K562 (cell line): ENCODE data around the gene NPY2R. TPM values are rescaled to one million over a fixed set of nuclear protein-coding genes. Genes with fewer than 3 reads are reported as not detected.

Experiments used
- ATAC-seq: fragments of 200-7000 bp; cut with Tn5 transposase; 3 replicates; pipeline ENCODE4 v1.9.1; 2020; ENCODE audit warnings: moderate library complexity
- BruUV-seq: library from RNA; stranded (reverse); fragments of 400-500 nt; replicated peaks from 2 replicates; lab custom pipeline; 2021; lab: Mats Ljungman, UMichigan
- CTCF ChIA-PET: fragments of 300-600 bp; formaldehyde crosslinking; extraction: SDS; loops from one replicate; lab custom pipeline; 2021; ENCODE audit warnings: low intra/inter-chr PET ratio; lab: Yijun Ruan, JAX
- POLR2A ChIA-PET: fragments of 300-600, 350-650 bp; sonication (Branson Sonifier 250); formaldehyde crosslinking; extraction: SDS; loops from one replicate; lab custom pipeline; 2021; ENCODE audit warnings: antibody characterized with exemption, inconsistent platforms; lab: Yijun Ruan, JAX
- DNase-seq, 4 experiments: peaks; one replicate each; pipeline versions ENCODE4 v3.0.0 to v3.0.0-alpha.2; 2011 to 2018; ENCODE audit warnings: low spot score in 3 of 4, mixed read lengths in 3 of 4; ENCODE audit errors: extremely low read depth in 1 of 4
- FAIRE-seq: peaks from 2 replicates; lab custom pipeline; 2011; peaks lifted over from hg19 to GRCh38; lab: Jason Lieb, UNC
- H2AFZ ChIP-seq: 2 replicates; pipeline ENCODE4 v1.6.0; 2011; ENCODE audit warnings: low read depth, low read length, control low read depth, inconsistent platforms
- H3K27ac ChIP-seq: fragments of 200-600 bp; 3 replicates; pipeline ENCODE4 v1.8.0; 2011; ENCODE audit warnings: low read depth, mild to moderate bottlenecking, control low read depth, inconsistent platforms, low read length, moderate library complexity, mixed read lengths; ENCODE audit errors: extremely low read depth
- H3K27me3 ChIP-seq, 2 experiments: fragments of 300-600 bp in 1 of 2; 2 replicates in 1 of 2; 3 replicates in 1 of 2; pipeline versions ENCODE4 v1.6.0 to v1.8.0; 2011; ENCODE audit warnings: inconsistent platforms in 2 of 2, low read length in 2 of 2, mild to moderate bottlenecking in 1 of 2, mixed read lengths in 1 of 2, moderate library complexity in 1 of 2; ENCODE audit not compliant: control insufficient read depth in 2 of 2, insufficient read depth in 2 of 2
- H3K36me3 ChIP-seq: fragments of 300-600 bp; 3 replicates; pipeline ENCODE4 v1.8.0; 2011; ENCODE audit warnings: mild to moderate bottlenecking, low read length, inconsistent platforms; ENCODE audit not compliant: control insufficient read depth, insufficient read depth
- H3K4me1 ChIP-seq, 2 experiments: fragments of 200-600 bp in 1 of 2; replicated peaks in 1 of 2; 2 replicates in 1 of 2; 3 replicates in 1 of 2; pipeline versions ENCODE4 v1.5.1 to v1.8.0; 2011; ENCODE audit warnings: inconsistent platforms in 2 of 2, low read length in 2 of 2, mild to moderate bottlenecking in 1 of 2, mixed read lengths in 1 of 2, moderate library complexity in 1 of 2; ENCODE audit not compliant: control insufficient read depth in 2 of 2, insufficient read depth in 2 of 2
- H3K4me2 ChIP-seq: 2 replicates; pipeline ENCODE4 v1.6.1; 2011; ENCODE audit warnings: low read length, control low read depth, inconsistent platforms, mixed read lengths; ENCODE audit not compliant: insufficient read depth
- H3K4me3 ChIP-seq: fragments of 200-600 bp; sonication (generic), shearing (Covaris generic); 2 replicates; pipeline ENCODE4 v1.5.1; 2016; ENCODE audit warnings: control low read depth, inconsistent platforms
- H3K79me2 ChIP-seq: fragments of 200-600 bp; 3 replicates; pipeline ENCODE4 v1.8.0; 2011; ENCODE audit warnings: low read length, inconsistent platforms; ENCODE audit not compliant: control insufficient read depth, insufficient read depth
- H3K9ac ChIP-seq, 2 experiments: 2 replicates each; pipeline versions ENCODE4 v1.6.0 to v1.6.1; 2011; ENCODE audit warnings: low read depth in 2 of 2, low read length in 2 of 2, control low read depth in 1 of 2, inconsistent platforms in 1 of 2, mild to moderate bottlenecking in 1 of 2, mixed read lengths in 1 of 2; ENCODE audit not compliant: insufficient read depth in 1 of 2
- H3K9me1 ChIP-seq: one replicate; pipeline ENCODE4 v1.6.0; 2011; ENCODE audit warnings: inconsistent platforms, mild to moderate bottlenecking, low read length, moderate library complexity; ENCODE audit not compliant: control insufficient read depth, insufficient read depth
- H3K9me3 ChIP-seq: replicated peaks from 2 replicates; pipeline ENCODE4 v1.5.1; 2011; ENCODE audit warnings: low read depth, low read length, inconsistent platforms; ENCODE audit not compliant: control insufficient read depth, insufficient read depth
- H4K20me1 ChIP-seq: replicated peaks from 2 replicates; pipeline ENCODE4 v1.6.1; 2011; ENCODE audit warnings: low read length, inconsistent platforms, mixed read lengths; ENCODE audit not compliant: control insufficient read depth, insufficient read depth
- CBX2 ChIP-seq: fragments of 200-600 bp; sonication (generic); IDR thresholded peaks from one replicate; pipeline ENCODE4 v1.6.1; 2012; ENCODE audit warnings: mild to moderate bottlenecking, low read length, inconsistent platforms; ENCODE audit not compliant: insufficient read depth, poor library complexity, severe bottlenecking
- HMG20B ChIP-seq: fragments of 250-450 bp; sonication (Bioruptor Pico); IDR thresholded peaks from 2 replicates; pipeline ENCODE4 v1.5.0; 2021; ENCODE audit warnings: mild to moderate bottlenecking
- KDM2B ChIP-seq: fragments of 250-450 bp; sonication (Bioruptor Pico); IDR thresholded peaks from 2 replicates; pipeline ENCODE4 v1.8.0; 2021; ENCODE audit warnings: mild to moderate bottlenecking, moderate library complexity
- NFIC ChIP-seq: fragments of 450-650 bp; IDR thresholded peaks from 2 replicates; pipeline ENCODE4 v1.6.1; 2017; ENCODE audit warnings: mild to moderate bottlenecking, inconsistent platforms
- NR2C2 ChIP-seq, 2 experiments: fragments of 200-800 bp in 1 of 2; sonication (Bioruptor generic) in 1 of 2; sonication (generic) in 1 of 2; formaldehyde crosslinking in 1 of 2; IDR thresholded peaks; 2 replicates each; pipeline versions ENCODE4 v1.6.1 to v1.8.0; 2016 to 2022; ENCODE audit warnings: mild to moderate bottlenecking in 1 of 2, missing compliant biosample characterization in 1 of 2, missing genetic modification characterization in 1 of 2, missing genetic modification reagents in 1 of 2
- OTX1 ChIP-seq: fragments of 450-650 bp; formaldehyde crosslinking; IDR thresholded peaks from 2 replicates; pipeline ENCODE4 v1.4.0; 2022; ENCODE audit warnings: mild to moderate bottlenecking
- PYGO2 ChIP-seq: fragments of 450-650 bp; IDR thresholded peaks from 2 replicates; pipeline ENCODE4 v1.6.1; 2016; ENCODE audit warnings: mild to moderate bottlenecking, missing genetic modification characterization, moderate library complexity, missing compliant biosample characterization
- SP2 ChIP-seq: IDR thresholded peaks from 2 replicates; pipeline ENCODE4 v1.6.1; 2011; ENCODE audit warnings: mild to moderate bottlenecking, low read depth, low read length, moderate library complexity; ENCODE audit not compliant: poor library complexity, severe bottlenecking; ENCODE audit errors: extremely low read depth
- XRCC3 ChIP-seq: fragments of 450-650 bp; IDR thresholded peaks from 2 replicates; pipeline ENCODE4 v1.6.1; 2017; ENCODE audit warnings: mild to moderate bottlenecking, moderate library complexity
- ZNF274 ChIP-seq: IDR thresholded peaks from 2 replicates; pipeline ENCODE4 v1.6.1; 2011; ENCODE audit warnings: low read depth, mild to moderate bottlenecking, low read length, moderate library complexity, borderline replicate concordance
- ZNF707 ChIP-seq: fragments of 250-450 bp; sonication (Bioruptor Pico); conservative IDR thresholded peaks from 2 replicates; pipeline ENCODE4 v1.8.0; 2022; ENCODE audit warnings: inconsistent platforms, mild to moderate bottlenecking, moderate library complexity
- WGBS: fragments of 100-300 bp; shearing (Covaris generic); methylation state at CpG from one replicate; pipeline ENCODE4 v1.1.6; 2016; ENCODE audit warnings: low coverage, mixed read lengths; ENCODE audit not compliant: insufficient coverage; ENCODE audit errors: missing lambda C conversion rate; 5-methylcytosine and 5-hydroxymethylcytosine counted together
- in situ Hi-C: fragments of 300-500 bp; cut with MboI; formaldehyde crosslinking; loops from 4 replicates; pipeline ENCODE4 v1.15.0; 2018; ENCODE audit warnings: inconsistent platforms, mixed read lengths
- intact Hi-C: fragments of 100-400 bp; cut with micrococcal nuclease; formaldehyde crosslinking; loops from 2 replicates; pipeline ENCODE4 v1.14.2; 2022
- polyA plus RNA-seq, 8 experiments: library from polyadenylated mRNA; depleted of rRNA in 4 of 8; stranded (reverse) in 5 of 8; unstranded in 3 of 8; fragments of >200 nt; fragmentation: Nextera tagmentation in 2 of 8; fragmentation: Illumina TruSeq in 1 of 8; extraction: Ambion mirVana in 2 of 8; extraction: Trizol in 1 of 8; gene quantifications; 2 replicates each; pipeline versions ENCODE4 v1.2.1 to v1.2.3, GENCODE V29; 2011 to 2014; ENCODE audit warnings: inconsistent platforms in 1 of 8, missing spikeins in 1 of 8
- total RNA-seq, 7 experiments: library from RNA; depleted of rRNA in 6 of 7; stranded (reverse); fragments of >200 nt in 6 of 7; fragmentation: Illumina TruSeq in 2 of 7; extraction: Trizol in 2 of 7; gene quantifications; 2 replicates each; pipeline versions ENCODE4 v1.2.1 to v1.2.3, GENCODE V29; 2011 to 2021; ENCODE audit warnings: low replicate concordance in 1 of 7
- TF ChIP-seq, protein P1 (sequence below): sonication (generic); formaldehyde crosslinking; IDR thresholded peaks from 2 replicates; pipeline ENCODE4 v1.5.0; 2020; ENCODE audit warnings: missing genetic modification reagents
- TF ChIP-seq, protein P2 (sequence below): sonication (generic); formaldehyde crosslinking; IDR thresholded peaks from 2 replicates; pipeline ENCODE4 v1.8.0; 2022; ENCODE audit warnings: missing genetic modification reagents, mild to moderate bottlenecking, borderline replicate concordance
- TF ChIP-seq, protein P3 (sequence below): fragments of 450-650 bp; IDR thresholded peaks from 2 replicates; pipeline ENCODE4 v1.6.1; 2016; ENCODE audit warnings: missing biosample characterization, missing genetic modification characterization
- TF ChIP-seq, protein P4 (sequence below): fragments of 250-450 bp; sonication (Bioruptor Pico); IDR thresholded peaks from 2 replicates; pipeline ENCODE4 v1.8.0; 2022; ENCODE audit warnings: moderate library complexity, mild to moderate bottlenecking, inconsistent platforms
- TF ChIP-seq, protein P5 (sequence below): sonication (generic); formaldehyde crosslinking; IDR thresholded peaks from 2 replicates; pipeline ENCODE4 v1.8.1; 2022; ENCODE audit warnings: missing genetic modification reagents

The NPY2R gene
- total and polyA plus RNA-seq, 9 of the 15 experiments (the other 6 are each of a cell fraction or from before 2014, with no cell fraction given): not detected

DNA sequence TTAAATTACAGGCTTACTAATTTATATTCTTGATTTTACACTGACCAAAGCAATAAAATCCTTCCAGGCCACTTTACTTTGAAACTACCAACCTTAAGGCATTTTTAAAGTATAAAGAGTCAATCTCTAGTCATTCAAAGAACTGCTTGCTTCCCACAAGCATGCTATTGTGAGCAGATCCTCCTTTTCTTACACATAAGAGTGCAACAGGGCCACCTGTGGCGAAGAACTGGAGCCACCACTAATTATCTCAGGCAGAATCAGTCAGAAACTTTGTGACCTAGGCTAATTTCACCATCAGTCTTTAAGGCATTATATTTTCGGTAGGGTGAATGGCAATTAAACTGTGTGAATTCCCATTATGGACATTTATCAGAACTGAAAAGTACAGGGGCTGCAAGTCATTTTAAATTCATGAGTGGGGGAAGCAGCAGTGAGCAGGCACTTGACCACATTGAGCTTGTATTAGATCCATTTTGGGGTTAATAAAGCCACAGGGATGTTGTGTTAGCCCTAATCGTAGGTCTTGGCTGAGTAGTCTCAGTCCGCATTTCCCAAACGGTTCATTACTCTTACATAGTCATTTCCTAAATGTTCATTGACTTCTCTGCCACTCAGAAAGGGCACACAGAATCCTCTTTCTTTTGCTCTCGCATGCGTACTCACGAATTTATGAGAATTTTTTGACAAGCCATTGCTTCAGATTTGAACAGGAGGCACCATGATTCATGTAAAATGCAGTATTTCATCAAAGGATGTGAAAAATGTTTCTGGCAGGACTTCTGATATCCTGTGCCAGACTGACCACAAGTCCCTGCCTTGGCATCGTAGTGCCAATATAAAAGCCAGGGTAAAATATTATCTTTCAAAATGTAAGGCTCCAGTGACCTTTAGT, 39.8 kb downstream of the NPY2R start:
- 0% methylated on average over 9 of the region's 9 CpGs for WGBS
- no peaks in the 10 kb centered on the region for H3K4me1 ChIP-seq
- no TSS peak for BruUV-seq
- intact Hi-C loops: no loop called here
- in situ Hi-C loops: no loop called here
- no peaks in the 10 kb centered on the region for H3K9me3 ChIP-seq
- ChIA-PET POLR2A (interaction anchor here (0.5 kb wide), 1 partner anchor 739 kb away, joined by 3 read pairs; no protein-coding TSS in a partner anchor), CTCF (no interaction called here)
- no peak overlapping the region for H3K9ac ChIP-seq
- no peak for FAIRE-seq
- no peak for DNase-seq
- no peaks in the 10 kb centered on the region for H4K20me1 ChIP-seq
- no peak overlapping the region for H3K4me2 ChIP-seq
- no peak for ATAC-seq
- H2AFZ ChIP-seq: no peak overlapping the region
- no peak overlapping the region for H3K4me3 ChIP-seq
- H3K36me3 ChIP-seq: no peaks in the 10 kb centered on the region
- H3K79me2 ChIP-seq: no peaks in the 10 kb centered on the region
- H3K9me1 ChIP-seq: no peaks in the 10 kb centered on the region
- no peak overlapping the region for H3K27ac ChIP-seq
- H3K27me3 ChIP-seq: no peaks in the 10 kb centered on the region
- no peak for TF ChIP-seq CBX2
- no peak for TF ChIP-seq ZNF274
- TF ChIP-seq KDM2B (CRISPR knock-in tag): no peak
- no peak for TF ChIP-seq ZNF707 (CRISPR knock-in tag)
- TF ChIP-seq SP2: no peak
- TF ChIP-seq, protein P1, sequence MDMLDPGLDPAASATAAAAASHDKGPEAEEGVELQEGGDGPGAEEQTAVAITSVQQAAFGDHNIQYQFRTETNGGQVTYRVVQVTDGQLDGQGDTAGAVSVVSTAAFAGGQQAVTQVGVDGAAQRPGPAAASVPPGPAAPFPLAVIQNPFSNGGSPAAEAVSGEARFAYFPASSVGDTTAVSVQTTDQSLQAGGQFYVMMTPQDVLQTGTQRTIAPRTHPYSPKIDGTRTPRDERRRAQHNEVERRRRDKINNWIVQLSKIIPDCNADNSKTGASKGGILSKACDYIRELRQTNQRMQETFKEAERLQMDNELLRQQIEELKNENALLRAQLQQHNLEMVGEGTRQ (CRISPR knock-in tag): no peak
- TF ChIP-seq, protein P2, sequence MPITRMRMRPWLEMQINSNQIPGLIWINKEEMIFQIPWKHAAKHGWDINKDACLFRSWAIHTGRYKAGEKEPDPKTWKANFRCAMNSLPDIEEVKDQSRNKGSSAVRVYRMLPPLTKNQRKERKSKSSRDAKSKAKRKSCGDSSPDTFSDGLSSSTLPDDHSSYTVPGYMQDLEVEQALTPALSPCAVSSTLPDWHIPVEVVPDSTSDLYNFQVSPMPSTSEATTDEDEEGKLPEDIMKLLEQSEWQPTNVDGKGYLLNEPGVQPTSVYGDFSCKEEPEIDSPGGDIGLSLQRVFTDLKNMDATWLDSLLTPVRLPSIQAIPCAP (CRISPR knock-in tag): no peak
- no peak for TF ChIP-seq NR2C2 (CRISPR knock-in tag; IDR thresholded peaks at IDR 0.05)
- TF ChIP-seq NR2C2 (tag; IDR thresholded peaks at IDR 0.05): no peak
- TF ChIP-seq, protein P3, sequence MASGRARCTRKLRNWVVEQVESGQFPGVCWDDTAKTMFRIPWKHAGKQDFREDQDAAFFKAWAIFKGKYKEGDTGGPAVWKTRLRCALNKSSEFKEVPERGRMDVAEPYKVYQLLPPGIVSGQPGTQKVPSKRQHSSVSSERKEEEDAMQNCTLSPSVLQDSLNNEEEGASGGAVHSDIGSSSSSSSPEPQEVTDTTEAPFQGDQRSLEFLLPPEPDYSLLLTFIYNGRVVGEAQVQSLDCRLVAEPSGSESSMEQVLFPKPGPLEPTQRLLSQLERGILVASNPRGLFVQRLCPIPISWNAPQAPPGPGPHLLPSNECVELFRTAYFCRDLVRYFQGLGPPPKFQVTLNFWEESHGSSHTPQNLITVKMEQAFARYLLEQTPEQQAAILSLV: no peak
- no peak for TF ChIP-seq XRCC3
- TF ChIP-seq, protein P4, sequence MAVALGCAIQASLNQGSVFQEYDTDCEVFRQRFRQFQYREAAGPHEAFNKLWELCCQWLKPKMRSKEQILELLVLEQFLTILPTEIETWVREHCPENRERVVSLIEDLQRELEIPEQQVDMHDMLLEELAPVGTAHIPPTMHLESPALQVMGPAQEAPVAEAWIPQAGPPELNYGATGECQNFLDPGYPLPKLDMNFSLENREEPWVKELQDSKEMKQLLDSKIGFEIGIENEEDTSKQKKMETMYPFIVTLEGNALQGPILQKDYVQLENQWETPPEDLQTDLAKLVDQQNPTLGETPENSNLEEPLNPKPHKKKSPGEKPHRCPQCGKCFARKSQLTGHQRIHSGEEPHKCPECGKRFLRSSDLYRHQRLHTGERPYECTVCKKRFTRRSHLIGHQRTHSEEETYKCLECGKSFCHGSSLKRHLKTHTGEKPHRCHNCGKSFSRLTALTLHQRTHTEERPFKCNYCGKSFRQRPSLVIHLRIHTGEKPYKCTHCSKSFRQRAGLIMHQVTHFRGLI (CRISPR knock-in tag): no peak
- TF ChIP-seq NFIC: no peak
- no peak for TF ChIP-seq PYGO2 (tag)
- no peak for TF ChIP-seq HMG20B
- TF ChIP-seq, protein P5, sequence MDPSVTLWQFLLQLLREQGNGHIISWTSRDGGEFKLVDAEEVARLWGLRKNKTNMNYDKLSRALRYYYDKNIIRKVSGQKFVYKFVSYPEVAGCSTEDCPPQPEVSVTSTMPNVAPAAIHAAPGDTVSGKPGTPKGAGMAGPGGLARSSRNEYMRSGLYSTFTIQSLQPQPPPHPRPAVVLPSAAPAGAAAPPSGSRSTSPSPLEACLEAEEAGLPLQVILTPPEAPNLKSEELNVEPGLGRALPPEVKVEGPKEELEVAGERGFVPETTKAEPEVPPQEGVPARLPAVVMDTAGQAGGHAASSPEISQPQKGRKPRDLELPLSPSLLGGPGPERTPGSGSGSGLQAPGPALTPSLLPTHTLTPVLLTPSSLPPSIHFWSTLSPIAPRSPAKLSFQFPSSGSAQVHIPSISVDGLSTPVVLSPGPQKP: no peak
- no peak for TF ChIP-seq OTX1 (CRISPR knock-in tag)
